Mucosa of gallbladder (tissue), 1 donor: Measurements from ENCODE around the gene GAB1. TPM values are rescaled to one million over a fixed set of nuclear protein-coding genes. Genes with fewer than 3 reads are reported as not detected.

Experiments
- DNase-seq: peaks from one replicate; pipeline ENCODE4 v3.0.0-alpha.2; 2020; ENCODE audit warnings: low spot score
- total RNA-seq: library from RNA; stranded (reverse); gene quantifications from one replicate; pipeline ENCODE4 v1.2.1, GENCODE V29; 2021
- donor health status: DM: no; HTN: no; CAD: no.

The GAB1 gene
- total RNA-seq, 1 donor from 2014 or later = 47.9 TPM

DNA sequence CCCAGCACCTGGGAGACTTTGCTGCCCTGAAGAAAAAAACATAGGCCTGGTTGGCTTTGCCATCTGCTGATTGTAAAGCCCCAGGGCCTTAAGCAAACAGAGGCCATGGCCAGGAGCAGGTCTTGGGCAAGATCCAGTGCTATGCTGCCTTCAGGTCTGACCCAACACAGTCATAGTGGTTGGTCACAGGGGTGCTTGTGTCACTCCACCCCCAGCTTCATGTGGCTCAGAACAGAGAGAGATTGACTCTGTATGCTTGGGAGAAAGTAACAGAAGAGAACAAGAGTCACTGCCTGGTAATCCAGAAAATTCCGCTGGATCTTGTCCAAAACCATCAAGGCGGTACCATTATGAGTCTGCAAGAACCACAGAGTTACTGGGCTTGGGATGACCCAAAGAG is 152.4 kb downstream of the GAB1 start:
- no peak for DNase-seq

DNA sequence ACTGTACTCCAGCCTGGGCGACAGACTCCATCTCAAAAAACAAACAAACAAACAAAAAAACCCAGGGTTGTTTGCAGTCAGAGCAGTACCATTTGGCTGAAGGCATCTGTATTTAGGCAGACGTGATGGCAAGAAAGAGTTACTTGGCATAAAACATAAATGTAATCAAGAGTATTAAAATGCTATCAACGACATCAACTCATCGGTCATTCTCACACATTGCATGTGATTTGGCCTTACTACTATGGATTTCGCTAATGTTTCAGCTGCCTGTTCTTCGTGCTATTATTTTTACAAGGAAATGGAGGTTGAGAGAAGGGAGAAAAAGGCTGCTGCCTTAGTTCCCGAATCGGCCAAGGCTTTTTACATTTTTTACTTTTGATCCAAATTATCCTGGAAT is 161.3 kb downstream of the GAB1 start:
- no peak for DNase-seq

DNA sequence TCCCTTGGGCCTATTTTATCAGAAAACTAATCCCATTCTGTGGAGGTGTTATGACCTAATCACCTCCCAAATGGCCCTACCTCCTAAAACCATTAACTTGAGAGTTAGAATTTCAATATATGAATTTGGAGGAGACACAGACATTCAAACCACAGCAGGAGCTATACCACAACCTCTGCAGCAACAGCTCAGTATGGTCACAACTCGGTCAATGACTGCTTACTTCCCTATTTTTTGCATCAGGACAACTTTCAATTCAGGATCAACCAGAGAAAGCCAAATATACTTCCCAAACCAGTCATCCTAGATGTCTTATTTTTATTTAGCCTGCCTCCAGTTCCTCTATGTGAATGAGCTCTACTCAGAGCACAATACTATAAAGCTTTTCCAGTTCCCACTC is 165.6 kb downstream of the GAB1 start:
- no peak for DNase-seq

DNA sequence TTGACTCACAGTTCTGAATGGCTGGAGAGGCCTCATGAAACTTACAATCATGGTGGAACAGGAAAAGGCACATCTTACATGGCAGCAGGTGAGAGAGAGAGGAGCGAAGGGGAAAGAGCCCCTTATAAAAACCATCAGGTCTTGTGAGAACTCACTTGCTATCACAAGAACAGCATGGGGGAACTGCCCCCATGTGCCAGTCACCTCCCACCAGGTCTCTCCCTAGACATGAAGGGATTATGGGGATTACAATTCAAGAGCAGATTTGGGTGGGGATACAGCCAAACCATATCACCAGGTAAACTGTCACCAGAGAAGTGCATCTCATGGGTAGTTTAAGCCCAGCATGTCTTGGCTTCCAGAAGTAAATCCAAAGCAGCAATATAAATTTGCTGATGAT is 169.4 kb downstream of the GAB1 start:
- no peak for DNase-seq

DNA sequence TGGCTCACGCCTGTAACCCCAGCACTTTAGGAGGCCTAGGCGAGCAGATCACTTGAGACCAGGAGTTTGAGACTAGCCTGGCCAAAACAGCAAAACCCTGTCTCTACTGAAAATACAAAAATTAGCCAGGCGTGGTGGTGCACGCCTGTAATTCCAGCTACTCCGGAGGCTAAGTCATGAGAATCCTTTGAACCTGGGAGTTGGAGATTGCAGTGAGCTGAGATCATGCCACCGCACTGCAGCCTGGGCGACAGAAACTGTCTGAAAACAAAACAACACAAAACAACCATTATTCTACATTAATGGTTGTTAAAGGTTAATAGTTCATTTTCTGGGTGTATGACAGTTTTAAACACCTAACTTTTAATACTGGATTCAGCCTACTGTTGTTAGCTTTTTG is 175.2 kb downstream of the GAB1 start:
- DNase-seq = no peak

DNA sequence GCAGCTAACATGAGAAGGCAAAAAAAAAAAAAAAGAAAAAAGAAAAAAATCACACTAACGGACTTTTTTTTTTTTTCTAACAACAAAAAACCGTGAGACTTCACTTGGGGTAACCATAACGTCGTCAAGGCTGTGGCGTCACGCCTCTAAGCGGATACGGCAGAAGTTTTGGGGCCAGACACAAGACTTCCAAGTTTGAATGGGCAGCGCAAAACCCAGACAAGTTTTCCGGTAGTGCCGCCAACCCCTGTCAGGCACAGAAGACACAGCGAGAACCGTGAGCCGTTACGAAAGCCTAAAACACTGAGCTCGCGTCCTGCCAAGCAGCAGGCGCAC is 176.3 kb downstream of the GAB1 start:
- DNase-seq = no peak

DNA sequence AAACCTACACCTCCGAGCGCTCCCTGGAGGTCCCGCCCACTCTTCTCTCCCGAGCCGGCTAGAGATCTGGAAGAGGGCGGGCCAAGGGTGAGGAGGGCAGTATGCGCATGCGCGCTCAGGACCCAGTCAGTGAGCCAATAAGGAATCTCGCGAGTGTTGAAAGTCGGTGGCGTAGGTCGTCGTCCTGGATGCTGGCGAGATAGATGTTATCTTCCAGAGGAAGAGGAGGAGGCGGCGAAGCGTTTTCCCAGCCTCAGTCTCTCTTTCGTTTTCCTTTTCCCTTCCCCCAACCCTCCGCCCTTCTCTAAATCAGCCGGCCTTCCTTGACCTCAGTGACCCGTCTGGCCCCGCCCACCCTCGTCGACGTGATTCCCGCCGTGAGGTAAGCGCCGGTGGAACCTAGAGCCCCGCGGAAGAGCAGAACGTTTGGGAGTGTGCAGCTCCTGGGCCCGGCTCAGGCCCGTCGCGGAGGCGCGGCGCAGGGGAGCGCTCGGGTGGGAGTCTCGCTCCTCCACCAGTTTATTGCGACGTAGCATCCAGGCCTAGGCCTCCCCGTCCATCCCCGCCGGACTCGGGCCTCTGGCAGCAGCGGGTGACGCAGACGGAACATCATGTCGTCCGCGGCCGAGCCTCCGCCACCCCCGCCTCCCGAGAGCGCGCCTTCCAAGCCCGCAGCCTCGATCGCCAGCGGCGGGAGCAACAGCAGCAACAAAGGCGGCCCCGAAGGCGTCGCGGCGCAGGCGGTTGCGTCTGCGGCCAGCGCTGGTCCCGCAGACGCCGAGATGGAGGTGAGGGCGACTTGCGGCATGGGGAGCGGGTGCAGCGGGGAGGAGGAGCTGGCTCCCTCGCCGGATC is 176.9 kb downstream of the GAB1 start, which contains the start of gene SMARCA5:
SMARCA5 (plus strand) TSS at position 389 of the 855 bp plus-strand sequence; CDS start at position 612, 223 bp downstream.
- DNase-seq = peak; percentile 98

DNA sequence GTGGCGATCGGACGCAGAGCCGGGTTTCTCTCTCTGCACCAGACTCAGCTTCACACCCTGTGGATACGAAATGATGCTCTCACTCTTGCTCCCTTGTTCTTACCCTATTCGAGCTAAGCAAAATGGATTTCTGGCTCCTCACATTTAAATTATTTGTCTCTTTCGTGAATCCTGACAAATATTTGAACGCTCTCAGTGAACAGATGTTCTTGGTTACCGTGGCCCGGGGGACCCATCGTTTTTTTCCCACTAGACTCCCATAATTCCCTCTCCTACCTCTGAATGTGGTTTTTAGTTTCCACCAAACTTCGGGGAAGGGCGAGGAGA is 177.5 kb downstream of the GAB1 start:
- DNase-seq = no peak

DNA sequence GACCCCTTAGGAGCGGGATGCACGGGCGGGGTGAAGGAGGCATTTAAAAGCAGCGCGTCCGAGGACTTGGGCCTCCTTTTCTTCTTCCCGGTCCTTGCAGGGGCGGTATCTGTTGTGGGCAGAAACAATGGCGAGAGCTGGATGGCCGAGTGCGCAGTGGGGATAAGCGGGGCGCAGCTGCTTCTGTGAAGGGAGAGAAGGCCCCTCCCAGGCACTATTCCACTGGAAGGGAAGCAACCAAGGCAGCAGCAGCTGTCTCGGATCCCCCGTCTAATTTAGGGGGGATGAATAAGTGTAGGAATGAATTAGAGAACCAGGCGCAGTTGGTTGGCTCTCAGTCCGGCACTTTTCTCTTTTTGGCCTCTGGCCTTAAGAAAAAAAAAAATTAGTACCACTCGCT is 177.8 kb downstream of the GAB1 start:
- DNase-seq = peak; percentile 21

DNA sequence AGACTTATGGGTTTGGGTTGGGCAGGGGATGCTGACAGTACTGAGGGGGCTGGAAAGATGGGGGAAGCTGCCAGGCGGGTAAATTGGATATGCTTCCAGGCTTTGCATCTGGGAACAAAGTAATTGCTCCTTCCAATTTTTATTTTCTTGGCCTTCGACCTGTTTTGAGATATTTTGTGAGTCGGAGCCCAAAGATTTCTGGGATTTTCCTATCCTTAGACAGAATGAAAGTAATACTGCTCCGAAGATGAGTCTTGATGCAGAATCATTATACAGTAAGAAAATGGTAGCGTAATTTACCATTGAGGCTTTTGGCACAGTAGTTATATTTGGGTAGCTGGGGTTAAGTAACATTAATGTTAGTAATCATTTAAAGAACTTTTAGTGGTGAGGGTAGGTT is 178.2 kb downstream of the GAB1 start:
- DNase-seq = no peak

DNA sequence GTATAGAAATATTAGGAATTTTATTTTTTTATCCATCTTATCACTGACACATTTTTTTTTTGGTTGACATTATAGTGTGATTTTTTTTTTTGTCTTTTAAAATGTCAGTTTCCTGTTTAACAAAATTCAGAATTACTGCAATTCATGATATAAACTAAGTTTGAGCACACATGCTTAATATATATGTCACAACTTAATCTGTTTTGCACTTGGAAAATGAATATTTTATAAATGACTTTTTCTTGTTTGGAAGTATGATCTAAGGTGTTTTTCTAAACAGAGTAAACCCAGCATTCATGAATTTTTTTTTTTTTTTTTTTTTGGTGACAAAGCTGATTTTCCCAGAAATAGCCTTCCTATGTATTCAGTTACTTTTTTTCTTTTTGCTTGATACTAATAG is 179.2 kb downstream of the GAB1 start:
- no peak for DNase-seq

DNA sequence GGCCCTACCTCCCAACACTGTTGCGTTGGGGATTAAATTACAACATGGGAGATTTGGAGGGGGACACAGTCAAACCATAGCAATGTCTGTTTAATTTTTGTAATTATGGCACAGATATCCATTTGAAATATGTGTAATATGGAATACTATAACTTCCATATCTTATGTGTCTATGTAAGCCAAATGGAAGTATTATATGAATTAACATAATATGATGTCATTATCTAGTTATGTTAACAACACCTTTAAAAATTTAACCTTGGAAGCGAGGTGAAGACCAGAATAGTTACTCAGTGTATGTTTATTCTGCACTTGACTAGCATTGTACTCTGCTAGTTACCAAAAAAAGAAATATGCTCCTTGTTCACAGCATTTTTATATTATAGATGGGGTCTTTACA is 181.1 kb downstream of the GAB1 start:
- no peak for DNase-seq

Other genes with a start within 250 kb of the GAB1 start
- gene USP38, start 152.0 kb upstream of the GAB1 start, total RNA-seq = 21.6 TPM
- 49.5 TPM for gene SMARCA5, start 176.8 kb downstream of the GAB1 start, total RNA-seq